HG02973 (cell line): ENCODE results near the gene NFIA.

Source experiments
- ATAC-seq: cut with Tn5 transposase; IDR thresholded peaks from one replicate; pipeline ENCODE4 v1.9.1; 2021; ENCODE audit warnings: moderate library complexity; ENCODE audit not compliant: unreplicated experiment

Gene NFIA

DNA sequence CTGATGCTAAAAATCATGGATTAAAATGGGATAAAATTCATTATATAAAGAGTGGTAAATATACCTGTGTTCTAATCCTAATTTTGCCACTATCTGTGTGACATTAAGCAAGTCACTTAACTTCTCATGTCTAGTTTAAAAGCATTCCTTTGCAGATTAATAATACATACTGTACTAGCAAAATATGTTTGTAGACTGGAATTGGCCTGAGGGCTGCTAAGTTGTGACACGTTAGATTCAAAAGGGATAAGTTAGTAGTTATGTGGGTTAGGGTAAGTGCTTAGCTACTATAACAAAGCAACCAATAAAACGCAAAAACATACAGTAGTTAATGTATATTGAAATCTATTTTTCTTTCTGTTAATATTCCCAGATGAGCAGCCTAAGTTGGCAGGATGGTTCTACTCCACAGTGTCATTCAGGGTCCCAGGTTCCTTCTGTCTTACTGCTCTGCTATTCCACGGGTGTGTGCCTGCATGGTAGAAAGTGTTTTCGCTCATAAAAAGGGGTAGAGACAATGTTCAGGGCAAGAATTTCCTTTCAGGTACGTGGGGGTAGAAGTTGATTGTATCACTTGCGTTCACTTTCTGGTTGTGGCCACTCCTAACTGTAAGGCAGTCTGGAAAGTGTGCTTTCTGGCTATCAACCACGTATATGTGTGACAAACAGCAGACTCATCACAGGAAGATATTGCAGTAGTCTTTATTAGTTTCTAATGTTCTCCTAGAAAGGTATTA, 239.8 kb downstream of the NFIA start:
- ATAC-seq = no peak

- no peak for ATAC-seq
Observed at GRCh38 chr1:61322769-61323168, 240.4 kb downstream of the NFIA start.

GRCh38 chr1:61323681-61324328, 241.4 kb downstream of the NFIA start:
- no peak for ATAC-seq

DNA sequence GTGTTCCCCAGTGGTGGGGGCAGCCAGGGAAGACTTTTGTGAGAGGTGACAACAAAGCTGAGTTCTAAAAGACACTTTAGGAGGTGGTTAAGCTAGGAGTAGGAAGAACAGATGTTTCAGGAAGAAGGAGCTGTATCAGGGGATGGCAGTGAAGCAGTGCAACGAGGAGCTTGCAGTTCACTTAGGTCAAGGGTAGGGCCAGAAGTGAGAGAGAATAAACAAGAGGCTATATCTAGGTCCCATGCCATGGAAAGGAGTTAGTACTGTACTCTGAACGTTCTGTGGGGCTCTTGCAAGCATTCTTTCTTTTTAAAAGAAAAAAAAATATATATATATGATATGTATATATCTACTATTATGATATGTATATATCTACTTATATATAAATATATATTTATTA, 244.4 kb downstream of the NFIA start:
- ATAC-seq = no peak

- ATAC-seq = no peak
Observed at GRCh38 chr1:61327436-61327835, 245.1 kb downstream of the NFIA start.

DNA sequence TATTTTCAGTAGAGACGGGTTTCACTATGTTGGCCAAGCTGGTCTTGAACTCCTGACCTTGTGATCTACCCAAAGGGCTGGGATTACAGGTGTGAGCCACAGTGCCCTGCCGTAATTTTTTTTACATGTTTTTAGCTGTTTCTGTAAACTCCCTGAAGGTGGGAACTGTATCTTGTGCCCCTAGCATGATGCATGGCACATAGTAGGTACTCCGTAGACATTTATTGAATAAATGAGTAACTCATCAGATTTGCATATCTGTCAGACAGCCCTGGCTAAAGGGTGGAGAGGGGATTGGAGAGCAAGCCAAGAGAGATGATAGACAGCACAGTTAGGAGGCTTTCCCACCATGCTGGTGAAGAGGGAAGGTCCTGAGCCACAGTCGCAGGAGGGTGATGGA, 247.2 kb downstream of the NFIA start:
- ATAC-seq = no peak

DNA sequence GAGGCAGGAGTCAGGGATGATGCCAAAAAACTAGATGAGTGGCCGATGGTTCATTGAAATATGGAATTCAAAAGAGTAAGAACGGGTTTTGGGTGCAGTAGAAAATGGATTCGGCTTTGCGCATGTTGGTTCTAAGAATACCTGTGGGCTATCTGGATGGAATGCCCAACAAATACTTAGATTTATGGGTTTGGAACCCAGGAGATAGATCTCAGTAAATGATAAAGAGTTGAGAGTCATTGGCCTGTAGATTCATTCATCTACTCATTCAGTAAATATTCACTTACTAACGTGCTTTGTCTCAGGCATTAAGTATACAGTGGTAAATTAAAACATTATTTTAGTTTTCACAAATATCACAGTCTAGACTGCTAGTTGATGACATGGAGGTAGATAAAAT, 247.7 kb downstream of the NFIA start:
- no peak for ATAC-seq

GRCh38 chr1:61330571-61330970, 248.2 kb downstream of the NFIA start:
- no peak for ATAC-seq

DNA sequence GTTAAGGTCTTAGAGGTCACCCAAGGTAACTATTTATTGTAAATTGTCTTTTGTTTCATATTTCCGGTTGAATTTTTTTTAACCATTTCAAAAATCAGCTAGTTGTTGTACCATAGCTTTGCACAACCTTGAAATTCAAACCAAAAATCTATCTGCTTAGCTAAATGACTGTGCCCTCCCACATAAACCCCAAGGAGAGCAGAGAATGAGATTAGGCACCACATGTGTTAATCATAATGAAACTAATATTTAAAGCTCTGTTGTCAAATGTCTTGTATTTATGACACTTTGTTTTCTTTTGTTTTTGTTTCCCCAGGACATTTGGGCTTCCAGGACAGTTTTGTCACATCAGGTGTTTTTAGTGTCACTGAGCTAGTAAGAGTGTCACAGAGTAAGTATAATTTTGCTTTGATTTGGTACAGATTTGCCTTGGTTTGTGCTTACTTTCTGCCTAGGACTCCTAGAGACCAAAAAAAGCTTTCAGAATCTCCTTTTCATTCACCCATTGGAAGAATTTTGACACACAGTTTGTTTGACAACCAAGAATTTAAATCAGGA, 249.9 kb downstream of the NFIA start:
- peak; percentile 98 for ATAC-seq

- no peak for ATAC-seq
Observed at GRCh38 chr1:61332796-61333195, 250.4 kb downstream of the NFIA start.

DNA sequence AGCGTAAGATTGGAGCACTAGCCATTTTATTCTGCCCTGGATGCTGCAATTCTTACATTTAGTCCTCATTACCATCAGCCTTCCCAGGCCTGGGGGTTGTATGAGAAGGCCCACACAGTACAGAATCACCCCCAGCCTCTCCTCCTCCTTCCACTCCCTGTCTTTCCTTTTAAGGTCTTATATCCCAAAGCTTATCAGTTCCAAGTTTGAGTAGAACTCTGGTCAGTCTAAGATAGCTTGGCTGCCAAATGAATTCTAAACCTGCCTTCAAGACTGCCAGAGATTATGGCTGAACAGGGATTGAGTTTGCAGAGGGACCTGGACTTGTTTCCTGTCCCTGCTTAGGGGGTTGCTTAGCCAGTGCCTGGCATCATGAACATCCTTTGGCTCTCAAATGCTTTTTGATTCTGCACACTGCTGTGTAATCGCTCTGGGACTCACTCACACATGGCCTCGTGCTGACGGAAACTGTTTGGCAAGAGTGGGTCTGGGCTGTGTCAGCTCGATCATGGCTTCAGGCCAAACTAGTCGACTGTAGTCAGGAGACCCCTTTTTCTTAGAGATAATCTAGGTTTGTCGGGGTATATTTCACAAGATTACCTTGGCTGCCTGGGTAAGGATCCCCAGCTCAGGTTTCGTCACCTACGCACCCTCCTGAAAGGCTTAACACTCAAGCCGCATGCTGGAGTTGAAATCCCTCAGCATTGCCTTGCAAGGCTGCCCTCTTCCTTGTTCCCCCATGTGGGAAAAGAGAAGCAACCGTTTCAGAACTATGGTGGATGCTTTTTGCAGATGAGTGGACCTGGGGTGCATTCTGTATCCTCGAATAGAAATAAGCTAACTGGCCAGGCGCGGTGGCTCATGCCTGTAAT, 252.6 kb downstream of the NFIA start:
- ATAC-seq = no peak

DNA sequence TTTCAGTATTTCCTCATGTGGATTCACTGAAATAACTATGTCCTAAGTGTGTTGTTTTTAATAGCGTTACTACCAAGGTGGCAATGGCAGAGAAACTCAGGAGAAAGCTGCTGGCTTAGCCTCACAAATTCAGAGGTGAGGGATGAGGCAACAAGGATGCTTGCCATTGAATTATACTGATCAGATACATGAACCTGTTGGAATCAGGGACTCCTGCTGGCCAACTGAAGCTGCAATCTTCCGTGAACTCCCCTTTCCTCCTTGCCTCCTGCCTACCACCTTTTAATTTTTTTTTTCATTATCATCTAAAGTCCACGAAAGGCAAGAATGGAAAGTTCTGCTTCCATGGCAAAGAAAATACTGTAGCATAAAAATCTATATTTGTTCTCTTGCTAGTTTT, 254.7 kb downstream of the NFIA start:
- no peak for ATAC-seq

GRCh38 chr1:61337441-61337951, 255.1 kb downstream of the NFIA start:
- no peak for ATAC-seq

- ATAC-seq = no peak
Observed at GRCh38 chr1:61337981-61338848, 255.9 kb downstream of the NFIA start.

GRCh38 chr1:61338899-61339298, 256.5 kb downstream of the NFIA start:
- no peak for ATAC-seq

GRCh38 chr1:61341426-61341825, 259.1 kb downstream of the NFIA start:
- no peak for ATAC-seq

GRCh38 chr1:61343734-61344420, 261.5 kb downstream of the NFIA start:
- ATAC-seq = no peak

GRCh38 chr1:61344696-61345095, 262.3 kb downstream of the NFIA start:
- no peak for ATAC-seq

- no peak for ATAC-seq
Observed at GRCh38 chr1:61348025-61348665, 265.8 kb downstream of the NFIA start.
